Fibroblast of lung (primary cell): Measurements from ENCODE around the gene TBX4. TPM values are rescaled to one million over a fixed set of nuclear protein-coding genes. Genes with fewer than 3 reads are reported as not detected.

Experiments
- DNase-seq, 2 donors: peaks; one replicate each; pipeline versions ENCODE4 v3.0.0 to v3.0.0-alpha.2; 2010; ENCODE audit warnings: low read depth in 2 of 2
- H2AFZ ChIP-seq: 2 replicates; pipeline ENCODE4 v1.5.1; 2012; ENCODE audit warnings: low read length, control low read depth, inconsistent platforms
- H3K27ac ChIP-seq: 2 replicates; pipeline ENCODE4 v1.5.1; 2011; ENCODE audit warnings: low read length, control low read depth; ENCODE audit not compliant: insufficient read depth
- H3K27me3 ChIP-seq: 2 replicates; pipeline ENCODE4 v1.5.1; 2011; ENCODE audit warnings: mild to moderate bottlenecking, low read length; ENCODE audit not compliant: control insufficient read depth, insufficient read depth
- H3K36me3 ChIP-seq: 2 replicates; pipeline ENCODE4 v1.5.1; 2011; ENCODE audit warnings: low read length; ENCODE audit not compliant: control insufficient read depth, insufficient read depth
- H3K4me1 ChIP-seq: 2 replicates; pipeline ENCODE4 v1.5.1; 2011; ENCODE audit warnings: low read length; ENCODE audit not compliant: control insufficient read depth, insufficient read depth; ENCODE audit errors: extremely low read depth
- H3K4me2 ChIP-seq: 2 replicates; pipeline ENCODE4 v1.5.1; 2011; ENCODE audit warnings: low read length, control low read depth; ENCODE audit not compliant: insufficient read depth; ENCODE audit errors: extremely low read depth
- H3K4me3 ChIP-seq, 4 experiments: fragments of 200-600 bp in 1 of 4; sonication (generic) in 1 of 4; replicated peaks in 1 of 4; 2 replicates each; pipeline ENCODE4 v1.5.1; 2011 to 2016; ENCODE audit warnings: low read length in 4 of 4, low read depth in 3 of 4, mild to moderate bottlenecking in 3 of 4, control low read depth in 2 of 4, inconsistent platforms in 1 of 4, mixed read lengths in 1 of 4; ENCODE audit not compliant: insufficient read depth in 1 of 4; ENCODE audit errors: control extremely low read depth in 1 of 4
- H3K79me2 ChIP-seq: 2 replicates; pipeline ENCODE4 v1.5.1; 2012; ENCODE audit warnings: mild to moderate bottlenecking, low read length, inconsistent platforms; ENCODE audit not compliant: control insufficient read depth, insufficient read depth
- H3K9ac ChIP-seq: 2 replicates; pipeline ENCODE4 v1.5.1; 2011; ENCODE audit warnings: mild to moderate bottlenecking, low read length, control low read depth; ENCODE audit not compliant: insufficient read depth
- H3K9me3 ChIP-seq: 2 replicates; pipeline ENCODE4 v1.5.1; 2012; ENCODE audit warnings: low read depth, low read length; ENCODE audit not compliant: control insufficient read depth, insufficient read depth
- H4K20me1 ChIP-seq: 2 replicates; pipeline ENCODE4 v1.5.1; 2011; ENCODE audit warnings: low read length; ENCODE audit not compliant: control insufficient read depth, insufficient read depth; ENCODE audit errors: extremely low read depth
- CTCF ChIP-seq, 2 donors: IDR thresholded peaks in 1 of 2; conservative IDR thresholded peaks in 1 of 2; 1 replicate in 1 of 2; 2 replicates in 1 of 2; pipeline ENCODE4 v1.5.1; 2011 to 2012; ENCODE audit warnings: low read length in 2 of 2, control low read depth in 1 of 2, inconsistent platforms in 1 of 2, low read depth in 1 of 2, mild to moderate bottlenecking in 1 of 2
- EZH2 ChIP-seq: IDR thresholded peaks from 2 replicates; pipeline ENCODE4 v1.5.1; 2012; ENCODE audit warnings: low read length, control low read depth, mild to moderate bottlenecking; ENCODE audit errors: missing control alignments
- polyA plus RNA-seq, 2 donors: library from polyadenylated mRNA; depleted of rRNA in 1 of 2; stranded (reverse) in 1 of 2; unstranded in 1 of 2; fragments of >200 nt; gene quantifications; 2 replicates each; pipeline ENCODE4 v1.2.1, GENCODE V29; 2011 to 2012; ENCODE audit warnings: missing spikeins in 1 of 2
- total RNA-seq: library from RNA; depleted of rRNA; stranded (reverse); fragments of >200 nt; gene quantifications from 2 replicates; pipeline ENCODE4 v1.2.1, GENCODE V29; 2014

The TBX4 gene
- total and polyA plus RNA-seq, 2 donors (not counting 1 experiment from before 2014, with no cell fraction given): 44.1 to 93.9 TPM

GRCh38 chr17:61414141-61414935, 37.9 kb upstream of the TBX4 start:
- H3K4me3 ChIP-seq: peak overlapping the region in 1 of 4 experiments; percentile 81
- peak overlapping the region; percentile 58 for H3K4me2 ChIP-seq
- H2AFZ ChIP-seq: no peak overlapping the region
- peaks cover under 1% of the 10 kb centered on the region for H3K36me3 ChIP-seq
- peaks cover 29% of the 10 kb centered on the region for H3K79me2 ChIP-seq
- peak in 1 of 2 donors; percentile 72 for DNase-seq
- H3K4me1 ChIP-seq: peaks cover 33% of the 10 kb centered on the region
- H3K27ac ChIP-seq: peak overlapping the region; percentile 57
- no peak for TF ChIP-seq EZH2
- TF ChIP-seq CTCF (conservative IDR thresholded peaks at IDR 0.05 in 1 of 2, IDR thresholded peaks at IDR 0.05 in 1 of 2; ENCODE audit: low read depth in 1 of 2, low read length in 2 of 2): no peak
- H3K27me3 ChIP-seq: no peaks in the 10 kb centered on the region
- H3K9ac ChIP-seq: no peak overlapping the region
- H4K20me1 ChIP-seq: no peaks in the 10 kb centered on the region
- no peaks in the 10 kb centered on the region for H3K9me3 ChIP-seq

GRCh38 chr17:61414936-61415251, 37.3 kb upstream of the TBX4 start:
- H3K9ac ChIP-seq: no peak overlapping the region
- H3K27ac ChIP-seq: peak overlapping the region; percentile 57
- H3K9me3 ChIP-seq: no peaks in the 10 kb centered on the region
- H3K4me3 ChIP-seq: peak overlapping the region in 1 of 4 experiments; percentile 81
- no peaks in the 10 kb centered on the region for H3K27me3 ChIP-seq
- peaks cover 26% of the 10 kb centered on the region for H3K79me2 ChIP-seq
- TF ChIP-seq EZH2 (no peak), CTCF (conservative IDR thresholded peaks at IDR 0.05 in 1 of 2, IDR thresholded peaks at IDR 0.05 in 1 of 2; ENCODE audit: low read depth in 1 of 2, low read length in 2 of 2) (no peak)
- no peak overlapping the region for H2AFZ ChIP-seq
- no peak for DNase-seq
- H4K20me1 ChIP-seq: no peaks in the 10 kb centered on the region
- no peak overlapping the region for H3K4me2 ChIP-seq
- H3K4me1 ChIP-seq: peaks cover 32% of the 10 kb centered on the region
- no peaks in the 10 kb centered on the region for H3K36me3 ChIP-seq

GRCh38 chr17:61415374-61416210, 36.6 kb upstream of the TBX4 start:
- Histone ChIP-seq H3K9ac (no peak overlapping the region), H4K20me1 (no peaks in the 10 kb centered on the region), H3K9me3 (no peaks in the 10 kb centered on the region), H3K27ac (peak overlapping the region; percentile 38), H2AFZ (no peak overlapping the region), H3K79me2 (peaks cover 19% of the 10 kb centered on the region), H3K4me3 (no peak overlapping the region), H3K27me3 (no peaks in the 10 kb centered on the region), H3K4me2 (no peak overlapping the region), H3K4me1 (peaks cover 28% of the 10 kb centered on the region), H3K36me3 (no peaks in the 10 kb centered on the region)
- peak in 1 of 2 donors; percentile 40 for DNase-seq
- TF ChIP-seq CTCF (conservative IDR thresholded peaks at IDR 0.05 in 1 of 2, IDR thresholded peaks at IDR 0.05 in 1 of 2; ENCODE audit: low read depth in 1 of 2, low read length in 2 of 2) (no peak), EZH2 (no peak)
